Nephron progenitor cell (in vitro differentiated cells): ENCODE measurements around the gene BRMS1.
"Not testable (repeated sequence)": the region's sequence is repeated elsewhere in the genome, so short reads cannot be mapped to it uniquely, and the experiment has no call there.

Experiments
- DNase-seq: peaks from one replicate; pipeline ENCODE4 v3.0.0; 2021
- H3K27ac Mint-ChIP-seq: 2 replicates; pipeline ENCODE4 v1.8.0; 2021; ENCODE audit warnings: mild to moderate bottlenecking, moderate library complexity, mixed read lengths
- H3K27me3 Mint-ChIP-seq: 2 replicates; pipeline ENCODE4 v1.8.0; 2021; ENCODE audit warnings: mild to moderate bottlenecking, low read depth, mixed read lengths; ENCODE audit not compliant: poor library complexity
- H3K36me3 Mint-ChIP-seq: 2 replicates; pipeline ENCODE4 v1.8.0; 2021; ENCODE audit warnings: low read depth, mixed read lengths
- H3K4me1 Mint-ChIP-seq: 2 replicates; pipeline ENCODE4 v1.8.0; 2021; ENCODE audit warnings: mixed read lengths
- H3K4me3 Mint-ChIP-seq: 2 replicates; pipeline ENCODE4 v1.8.0; 2021; ENCODE audit warnings: mild to moderate bottlenecking, moderate library complexity, mixed read lengths
- H3K9me3 Mint-ChIP-seq: 2 replicates; pipeline ENCODE4 v1.8.0; 2021; ENCODE audit warnings: mild to moderate bottlenecking, moderate library complexity, mixed read lengths
- CTCF ChIP-seq: fragments of 200-600 bp; sonication (generic); IDR thresholded peaks from 2 replicates; pipeline ENCODE4 v1.5.0; 2021; ENCODE audit warnings: antibody characterized with exemption

The BRMS1 gene

GRCh38 chr11:66323684-66324083 lies 21.2 kb downstream of the BRMS1 start:
- peaks cover 5% of the 10 kb centered on the region for H3K27me3 Mint-ChIP-seq
- DNase-seq: no peak
- H3K36me3 Mint-ChIP-seq: no peaks in the 10 kb centered on the region
- peaks cover 83% of the 10 kb centered on the region for H3K4me1 Mint-ChIP-seq
- H3K4me3 Mint-ChIP-seq: peak overlapping the region; percentile 9
- peaks cover 14% of the 10 kb centered on the region for H3K9me3 Mint-ChIP-seq
- no peak for TF ChIP-seq CTCF
- H3K27ac Mint-ChIP-seq: no peak overlapping the region

DNA sequence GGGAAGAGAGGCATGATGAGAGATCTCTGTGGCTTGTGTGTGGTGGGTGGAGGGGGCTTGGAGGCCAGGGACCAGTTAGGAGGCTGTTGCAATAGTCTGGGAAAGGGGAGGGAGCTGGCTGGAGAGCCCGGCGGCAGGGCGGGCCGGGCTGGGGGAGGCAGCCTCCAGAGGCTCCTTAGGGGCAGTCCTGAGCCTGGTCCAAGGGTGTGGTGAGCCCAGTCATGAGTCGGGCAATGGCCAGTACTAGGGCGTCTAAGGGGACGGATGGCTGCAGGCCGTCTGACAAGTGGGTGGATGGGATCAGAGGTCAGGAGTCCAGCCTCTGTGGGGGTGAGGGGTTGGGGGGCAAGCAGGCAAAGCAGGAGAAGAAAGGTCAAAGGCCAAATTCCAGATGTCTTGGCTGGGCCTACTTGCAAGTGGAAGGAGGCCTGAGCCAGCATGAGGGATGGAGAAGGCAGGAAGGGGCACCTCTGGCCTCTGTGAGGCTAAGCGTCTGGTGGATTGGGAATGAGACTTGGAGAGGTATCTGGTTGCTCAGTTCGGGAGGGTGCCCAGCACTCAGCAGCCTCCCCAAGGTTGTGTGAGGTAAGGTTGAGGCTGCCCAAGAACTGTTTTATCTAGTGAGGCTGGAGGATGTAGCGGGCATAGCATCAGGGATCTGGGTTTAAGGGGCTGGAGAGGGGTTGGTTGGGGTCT lies 22.0 kb downstream of the BRMS1 start:
- no peak for DNase-seq
- Mint-ChIP-seq H3K27me3 (peaks cover 5% of the 10 kb centered on the region), H3K36me3 (no peaks in the 10 kb centered on the region), H3K4me1 (peaks cover 83% of the 10 kb centered on the region), H3K27ac (no peak overlapping the region), H3K9me3 (peaks cover 16% of the 10 kb centered on the region), H3K4me3 (peak overlapping the region; percentile 30)
- no peak for TF ChIP-seq CTCF

GRCh38 chr11:66321606-66322005 lies 23.3 kb downstream of the BRMS1 start:
- no peaks in the 10 kb centered on the region for H3K36me3 Mint-ChIP-seq
- no peak for DNase-seq
- no peak overlapping the region for H3K27ac Mint-ChIP-seq
- no peaks in the 10 kb centered on the region for H3K27me3 Mint-ChIP-seq
- peaks cover 81% of the 10 kb centered on the region for H3K4me1 Mint-ChIP-seq
- peaks cover 16% of the 10 kb centered on the region for H3K9me3 Mint-ChIP-seq
- no peak overlapping the region for H3K4me3 Mint-ChIP-seq
- TF ChIP-seq CTCF: no peak

- not testable (repeated sequence) for H3K4me3 Mint-ChIP-seq, DNase-seq, H3K27ac Mint-ChIP-seq, H3K27me3 Mint-ChIP-seq, H3K36me3 Mint-ChIP-seq
- H3K9me3 Mint-ChIP-seq: peaks cover 16% of the 10 kb centered on the region
- H3K4me1 Mint-ChIP-seq: peaks cover 77% of the 10 kb centered on the region
These were observed 24.2 kb downstream of the BRMS1 start for GRCh38 chr11:66320748-66321147.

GRCh38 chr11:66320289-66320688 lies 24.6 kb downstream of the BRMS1 start:
- not testable (repeated sequence) for H3K36me3 Mint-ChIP-seq, H3K27ac Mint-ChIP-seq, H3K27me3 Mint-ChIP-seq, H3K4me3 Mint-ChIP-seq, DNase-seq
- H3K4me1 Mint-ChIP-seq: peaks cover 77% of the 10 kb centered on the region
- H3K9me3 Mint-ChIP-seq: peaks cover 16% of the 10 kb centered on the region

GRCh38 chr11:66318600-66318970 lies 26.3 kb downstream of the BRMS1 start:
- peak overlapping the region; percentile 87 for H3K27ac Mint-ChIP-seq
- no peaks in the 10 kb centered on the region for H3K27me3 Mint-ChIP-seq
- H3K36me3 Mint-ChIP-seq: no peaks in the 10 kb centered on the region
- no peak for DNase-seq
- no peak for TF ChIP-seq CTCF
- H3K4me3 Mint-ChIP-seq: peak overlapping the region; percentile 21
- peaks cover 76% of the 10 kb centered on the region for H3K4me1 Mint-ChIP-seq
- H3K9me3 Mint-ChIP-seq: peaks cover 16% of the 10 kb centered on the region
